HG02763 (cell line): ENCODE results near the gene MTO1.
"Not testable (repeated sequence)": the region's sequence is repeated elsewhere in the genome, so short reads cannot be mapped to it uniquely, and the experiment has no call there.

Source experiments
- ATAC-seq: cut with Tn5 transposase; IDR thresholded peaks from one replicate; pipeline ENCODE4 v1.9.1; 2021; ENCODE audit warnings: mild to moderate bottlenecking, moderate library complexity; ENCODE audit not compliant: unreplicated experiment

MTO1 gene

GRCh38 chr6:73525546-73526330, 64.2 kb downstream of the MTO1 start:
- ATAC-seq: no peak

DNA sequence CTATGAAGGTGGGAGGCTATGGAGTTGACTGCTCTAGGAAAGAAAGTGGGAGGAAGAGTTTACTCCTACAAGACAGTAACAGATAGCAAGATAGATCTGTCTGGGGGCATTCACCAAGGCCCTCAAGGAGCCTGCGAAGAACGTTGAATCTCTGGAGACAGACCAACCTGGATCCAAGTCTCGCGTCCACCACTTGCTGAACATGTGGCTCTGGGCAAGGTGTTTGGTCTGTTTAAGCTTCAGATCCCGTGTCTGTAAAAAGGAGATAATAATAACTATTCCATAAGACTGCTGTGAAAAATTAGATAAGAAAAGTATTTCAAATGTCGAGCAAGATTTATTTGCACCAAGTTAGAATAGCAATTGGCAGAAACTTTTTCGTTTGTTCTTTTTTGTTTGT, 67.4 kb downstream of the MTO1 start:
- no peak for ATAC-seq

GRCh38 chr6:73532293-73532692, 70.8 kb downstream of the MTO1 start:
- ATAC-seq: no peak

DNA sequence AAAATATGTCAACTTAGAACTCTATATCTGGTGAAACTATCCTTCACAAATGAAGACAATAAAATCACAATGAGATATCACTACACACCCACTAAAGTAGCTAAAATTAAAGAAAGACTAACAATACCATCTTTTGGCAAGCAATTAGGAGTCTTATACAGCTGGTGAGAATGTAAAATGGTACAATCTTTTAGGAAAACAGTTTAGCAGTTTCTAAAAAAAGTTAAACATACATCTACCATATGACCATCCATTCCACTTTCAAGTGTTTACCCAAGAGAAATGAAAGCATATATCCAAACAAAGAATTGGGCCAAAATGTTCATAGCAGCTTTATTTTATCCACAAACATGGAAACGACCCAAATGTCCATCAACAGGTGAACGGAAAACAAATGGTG, 73.1 kb downstream of the MTO1 start:
- no peak for ATAC-seq

DNA sequence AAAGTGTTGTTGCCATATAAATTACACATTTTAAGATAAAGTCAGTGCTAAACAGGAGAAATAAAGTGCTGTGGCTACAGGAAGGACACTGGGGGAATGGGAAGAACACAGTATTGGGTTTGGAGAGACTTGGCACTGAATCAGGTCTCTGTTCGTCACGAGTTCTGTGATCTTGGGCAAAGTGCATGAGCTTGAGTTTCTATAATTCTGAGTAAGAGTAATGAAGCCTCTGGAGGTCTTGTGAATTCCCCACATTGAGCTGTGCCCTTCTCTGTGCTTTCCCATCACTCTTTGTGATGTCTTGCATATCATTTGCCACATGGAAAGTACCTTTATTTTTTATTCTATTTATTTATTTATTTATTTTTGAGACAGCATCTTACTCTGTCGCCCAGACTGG, 76.1 kb downstream of the MTO1 start:
- no peak for ATAC-seq

- no peak for ATAC-seq
Observed at GRCh38 chr6:73538116-73538779, 76.7 kb downstream of the MTO1 start.

DNA sequence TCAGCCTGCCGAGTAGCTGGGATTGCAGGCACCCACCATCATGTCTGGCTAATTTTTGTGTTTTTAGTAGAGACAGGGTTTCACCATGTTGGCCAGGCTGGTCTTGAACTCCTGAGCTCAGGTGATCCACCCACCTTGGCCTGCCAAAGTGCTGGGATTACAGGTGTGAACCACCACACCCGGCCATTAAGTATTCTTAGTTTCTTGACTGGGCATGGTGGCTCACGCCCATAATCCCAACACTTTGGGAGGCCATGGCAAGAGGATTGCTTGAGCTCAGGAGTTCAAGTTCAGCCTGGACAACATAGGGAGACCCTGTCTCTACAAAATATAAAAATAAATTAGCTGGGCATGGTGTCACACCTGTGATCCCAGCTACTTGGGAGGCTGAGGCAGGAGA, 80.9 kb downstream of the MTO1 start:
- not testable (repeated sequence) for ATAC-seq

- ATAC-seq: no peak
Observed at GRCh38 chr6:73542891-73543290, 81.4 kb downstream of the MTO1 start.

- no peak for ATAC-seq
Observed at GRCh38 chr6:73547036-73547435, 85.5 kb downstream of the MTO1 start.

DNA sequence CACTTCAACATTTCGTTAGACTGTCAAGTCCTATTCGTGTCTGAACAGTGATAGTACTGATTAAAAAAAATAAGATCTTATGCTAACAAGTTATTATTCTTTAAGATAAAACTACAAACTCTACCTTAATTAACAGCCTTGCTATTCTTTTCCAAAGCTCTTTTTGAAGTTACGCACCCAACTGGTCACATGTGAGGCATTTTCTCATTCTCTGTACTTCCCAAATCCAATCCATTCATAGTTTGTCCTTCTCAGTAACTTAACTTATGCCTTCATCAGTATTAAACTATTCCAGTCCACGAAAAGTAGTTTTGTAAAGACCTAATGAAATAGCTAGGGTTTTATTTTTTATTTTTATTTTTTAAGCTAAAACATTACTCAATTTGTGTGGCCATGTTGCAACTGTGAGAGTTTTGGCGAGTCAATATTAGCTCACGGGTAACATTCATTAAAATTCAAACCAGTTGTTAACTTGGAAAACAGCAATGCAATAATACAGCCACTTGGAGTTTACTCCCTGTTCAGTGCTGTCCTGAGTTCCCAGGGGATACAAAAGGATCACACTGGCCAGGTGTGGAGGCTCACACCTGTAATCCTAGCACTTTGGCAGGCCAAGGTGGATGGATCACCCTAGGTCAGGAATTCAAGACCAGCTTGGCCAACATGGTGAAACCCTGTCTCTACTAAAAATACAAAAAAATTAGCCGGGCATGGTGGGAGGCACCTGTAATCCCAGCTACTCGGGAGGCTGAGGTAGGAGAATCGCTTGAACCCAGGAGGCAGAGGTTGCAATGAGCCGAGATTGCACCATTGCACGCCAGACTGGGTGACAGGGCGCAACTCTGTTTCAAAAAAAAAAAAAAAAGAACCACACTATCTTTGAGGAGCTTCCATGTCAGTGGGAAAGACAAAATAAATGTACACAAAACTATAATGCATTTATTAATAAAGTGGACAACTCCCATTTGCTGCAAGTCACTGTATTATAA, 87.2 kb downstream of the MTO1 start:
- no peak for ATAC-seq

DNA sequence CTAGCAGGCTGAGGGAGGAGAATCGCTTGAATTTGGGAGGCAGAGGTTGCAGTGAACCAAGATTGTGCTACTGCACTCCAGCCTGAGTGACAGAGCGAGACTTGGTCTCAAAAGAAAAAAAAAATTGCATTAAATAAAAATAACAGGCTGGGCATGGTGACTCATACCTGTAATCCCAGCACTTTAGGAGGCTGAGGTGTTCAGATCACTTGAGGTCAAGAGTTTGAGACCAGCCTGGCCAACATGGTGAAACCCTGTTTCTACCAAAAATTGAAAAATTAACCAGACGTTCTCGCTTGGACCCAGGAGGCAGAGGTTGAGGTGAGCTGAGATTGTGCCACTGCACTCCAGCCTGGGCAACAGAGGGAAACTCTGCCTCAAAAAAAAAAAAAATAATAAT, 89.6 kb downstream of the MTO1 start:
- not testable (repeated sequence) for ATAC-seq

DNA sequence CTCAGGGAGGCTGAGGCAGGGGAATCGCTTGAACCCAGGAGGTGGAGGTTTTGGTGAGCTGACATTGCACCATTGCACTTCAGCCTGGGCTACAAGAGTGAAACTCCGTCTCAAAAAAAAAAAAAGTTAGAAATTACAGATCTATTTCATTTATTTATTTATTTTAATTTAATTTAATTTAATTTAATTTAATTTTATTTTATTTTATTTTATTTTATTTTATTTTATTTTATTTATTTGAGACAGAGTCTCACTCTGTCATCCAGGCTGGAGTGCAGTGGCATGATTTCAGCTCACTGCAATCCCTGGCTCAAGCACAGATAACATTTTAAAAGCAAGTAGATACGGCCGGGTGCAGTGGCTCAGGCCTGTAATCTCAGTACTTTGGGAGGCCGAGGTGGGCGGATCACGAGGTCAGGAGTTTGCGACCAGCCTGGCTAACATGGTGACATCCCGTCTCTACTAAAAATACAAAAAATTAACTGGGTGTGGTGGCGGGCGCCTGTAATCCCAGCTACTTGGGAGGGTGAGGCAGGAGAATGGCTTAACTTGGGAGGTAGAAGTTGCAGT, 93.9 kb downstream of the MTO1 start:
- ATAC-seq: not testable (repeated sequence)

- ATAC-seq: no peak
Observed at GRCh38 chr6:73556836-73557235, 95.3 kb downstream of the MTO1 start.
